Right kidney (tissue), 1 donor: ENCODE data around the gene LTBP3.

ENCODE experiments used
- DNase-seq: peaks from one replicate; pipeline ENCODE4 v3.0.0-alpha.2; 2016

The LTBP3 gene

DNA sequence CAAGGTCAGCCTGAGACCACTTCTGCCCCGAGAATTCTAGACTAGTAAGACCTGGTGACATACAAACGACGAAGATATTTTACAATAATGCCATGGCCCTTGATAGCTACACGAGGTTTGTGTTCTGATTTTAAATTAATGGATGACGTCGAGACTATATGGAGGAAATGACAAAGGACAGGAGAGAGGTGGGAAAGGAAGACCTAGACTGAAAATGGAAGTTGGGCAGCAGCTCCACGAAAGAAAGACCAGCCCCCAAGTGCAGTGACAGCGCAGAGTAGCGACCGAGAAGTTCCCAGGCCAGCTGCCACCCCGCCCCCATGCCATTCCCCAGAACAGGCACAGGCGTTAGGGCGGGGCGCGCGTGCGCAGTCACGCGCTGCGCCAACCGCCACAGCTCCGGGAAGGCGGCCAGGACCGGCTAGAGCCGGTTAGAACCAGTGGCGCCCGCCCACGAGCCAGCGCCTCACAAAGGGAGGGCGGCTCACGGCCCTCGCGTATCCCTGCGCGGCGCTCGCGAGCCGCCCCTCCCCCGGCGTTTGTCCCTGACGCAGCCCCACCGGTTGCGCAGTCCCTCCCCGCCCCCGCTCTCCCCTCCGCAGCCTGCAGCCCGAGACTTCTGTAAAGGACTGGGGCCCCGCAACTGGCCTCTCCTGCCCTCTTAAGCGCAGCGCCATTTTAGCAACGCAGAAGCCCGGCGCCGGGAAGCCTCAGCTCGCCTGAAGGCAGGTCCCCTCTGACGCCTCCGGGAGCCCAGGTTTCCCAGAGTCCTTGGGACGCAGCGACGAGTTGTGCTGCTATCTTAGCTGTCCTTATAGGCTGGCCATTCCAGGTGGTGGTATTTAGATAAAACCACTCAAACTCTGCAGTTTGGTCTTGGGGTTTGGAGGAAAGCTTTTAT is 60.8 kb downstream of the LTBP3 start:
- peak; percentile 97 for DNase-seq

DNA sequence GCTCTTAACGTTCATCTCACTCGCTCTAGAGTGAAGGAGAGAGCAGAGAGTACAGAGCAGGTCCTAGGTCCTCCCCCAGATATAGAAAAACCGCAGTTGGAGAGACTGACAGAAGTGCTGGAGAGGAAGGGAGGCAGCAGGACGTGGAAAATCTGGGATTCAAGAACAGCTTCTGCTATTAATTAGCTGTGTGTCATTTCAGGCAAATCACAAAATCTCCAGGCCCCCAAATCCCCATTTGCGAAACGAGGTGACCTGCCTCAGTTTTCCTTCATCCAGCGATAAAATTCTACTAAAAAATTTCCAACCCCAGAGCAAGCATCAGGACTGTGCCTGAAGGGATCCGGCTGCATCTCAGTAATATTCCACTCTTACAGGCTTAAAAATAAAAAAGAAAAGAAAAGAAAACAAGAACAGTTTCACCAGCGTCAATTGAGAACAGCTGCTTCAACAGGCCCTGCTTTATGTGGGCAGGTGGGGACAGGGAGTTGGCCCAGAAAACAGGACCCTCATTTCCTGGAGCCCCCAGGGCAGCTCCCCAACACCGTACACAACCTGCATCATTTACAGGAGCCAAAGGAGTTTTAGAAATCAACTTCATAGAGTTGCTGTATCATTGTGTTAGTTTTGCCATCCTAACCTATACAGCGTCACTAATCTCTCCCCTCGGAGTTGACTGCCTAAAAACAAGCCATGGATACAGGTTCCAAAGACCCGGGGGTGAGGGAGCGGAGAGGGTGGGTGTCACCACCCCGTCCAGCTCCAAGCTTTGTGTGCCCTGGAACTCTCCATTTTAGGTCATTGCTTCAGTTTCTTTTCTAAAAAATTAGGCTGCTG is 61.6 kb downstream of the LTBP3 start:
- DNase-seq: peak; percentile 66

DNA sequence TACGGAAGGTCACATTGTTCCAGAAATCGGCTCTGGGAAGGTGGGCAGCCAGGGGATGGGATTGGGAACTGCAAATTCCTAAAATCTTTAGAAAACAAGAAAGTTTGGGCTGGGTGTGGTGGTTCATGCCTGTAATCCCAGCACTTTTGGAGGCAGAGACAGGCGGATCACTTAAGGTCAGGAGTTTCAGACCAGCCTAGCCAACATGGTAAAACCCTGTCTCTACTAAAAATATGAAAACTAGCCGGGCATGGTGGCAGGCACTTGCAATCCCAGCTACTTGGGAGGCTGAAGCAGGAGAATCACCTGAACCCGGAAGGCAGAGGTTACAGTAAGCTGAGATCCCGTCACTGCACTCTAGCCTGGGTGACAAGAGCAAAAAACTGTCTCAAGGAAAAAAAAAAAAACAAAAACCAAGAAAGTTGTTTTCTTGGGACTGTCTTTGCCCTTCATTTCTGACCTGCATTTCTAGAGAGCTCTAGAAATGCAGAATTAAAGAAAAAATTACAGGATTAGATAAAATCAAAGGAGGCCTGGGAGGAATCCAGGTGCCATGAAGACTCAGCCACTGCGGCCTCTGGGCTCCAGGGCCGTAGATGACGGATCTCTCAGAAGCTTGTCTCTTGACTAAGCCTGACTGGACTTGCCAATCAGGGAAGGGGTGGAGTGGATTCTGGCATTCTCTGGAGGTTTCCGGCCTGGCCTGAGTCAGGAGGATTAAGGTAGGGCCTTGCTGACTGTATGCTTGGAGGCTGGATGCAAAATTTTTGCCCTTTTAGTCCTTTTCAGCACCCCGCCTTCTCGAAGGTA is 64.6 kb downstream of the LTBP3 start:
- DNase-seq: no peak

DNA sequence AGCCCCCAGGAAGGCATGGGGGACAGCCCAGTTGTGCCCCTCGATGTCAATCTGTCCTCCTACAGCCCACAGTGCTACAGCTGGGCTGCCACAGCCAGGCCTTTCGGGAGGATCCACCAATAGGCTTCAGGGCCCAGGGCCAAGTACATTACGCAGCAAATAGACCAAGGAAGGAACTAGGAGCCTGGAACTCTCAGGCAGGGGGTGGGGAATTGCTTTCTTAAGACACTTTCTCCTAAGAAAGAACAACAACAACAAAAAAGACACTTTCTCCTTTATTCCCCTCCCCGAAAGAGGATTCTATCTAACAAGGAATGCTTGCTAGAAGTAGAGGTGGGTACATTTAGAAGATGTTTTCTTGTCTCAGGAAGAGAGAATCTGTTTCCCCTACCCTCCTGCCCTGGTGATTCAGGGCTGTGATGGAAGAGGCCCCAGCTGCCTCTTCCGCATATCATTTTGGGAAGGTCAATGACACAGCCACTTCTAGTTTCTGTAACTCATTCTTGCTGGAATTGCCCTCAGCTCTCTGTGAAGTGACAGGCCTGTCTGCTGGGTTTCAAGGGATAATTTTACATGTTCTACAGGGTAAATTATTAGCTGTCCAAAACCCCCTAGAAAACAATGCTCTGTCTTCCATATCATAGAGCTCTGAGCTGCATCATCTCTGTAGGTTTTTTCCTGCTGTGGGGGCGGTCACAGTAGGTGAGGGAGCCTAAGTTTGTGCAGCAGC is 65.4 kb downstream of the LTBP3 start:
- peak; percentile 55 for DNase-seq

DNA sequence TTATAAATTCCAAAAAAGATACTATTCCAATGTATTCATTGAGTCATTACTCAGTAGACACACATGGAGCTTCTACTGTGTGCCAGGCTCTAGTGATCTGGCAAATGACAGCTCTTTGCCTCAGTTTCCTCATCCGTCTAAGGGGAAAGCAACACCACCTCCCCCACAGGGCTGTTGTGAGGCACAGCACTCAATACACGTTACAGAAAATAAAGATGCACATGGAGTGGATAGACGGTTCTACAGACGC is 65.8 kb downstream of the LTBP3 start:
- no peak for DNase-seq

DNA sequence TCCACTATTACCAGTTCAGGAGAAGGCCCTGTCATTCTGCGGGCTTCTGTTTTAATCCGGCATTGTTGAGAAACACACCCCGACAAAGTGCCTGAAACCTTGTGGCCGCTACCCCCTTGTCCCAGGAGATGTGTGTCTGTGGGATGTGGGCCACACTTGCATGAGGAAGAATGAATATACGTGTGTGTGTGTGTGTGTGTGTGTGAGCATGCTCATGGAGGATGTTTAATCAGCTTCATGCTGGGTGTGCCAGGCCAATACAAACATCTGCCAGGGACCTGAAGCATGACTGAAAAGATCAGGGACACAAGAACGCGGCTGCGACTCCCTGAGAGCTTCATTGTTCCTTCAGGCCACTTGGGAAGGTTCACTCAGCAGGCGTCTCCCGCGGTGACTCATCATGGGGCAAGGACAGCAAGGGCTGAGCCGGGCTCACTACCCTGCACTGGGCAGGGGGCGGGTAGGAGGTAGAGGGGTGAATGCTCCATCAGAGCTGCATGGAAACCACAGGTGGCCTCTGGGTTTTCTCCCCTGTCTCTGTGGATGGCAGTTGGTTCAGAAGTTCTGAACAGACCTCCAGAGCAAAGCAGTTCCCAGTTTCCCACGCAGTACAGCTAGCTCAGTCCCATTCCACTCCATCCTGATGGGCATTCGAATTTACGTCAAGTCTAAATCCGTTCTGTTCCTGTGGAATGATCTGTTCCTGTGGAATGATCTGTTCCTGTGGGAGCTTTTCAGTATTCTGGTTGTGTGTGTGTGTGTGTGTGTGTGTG is 66.4 kb downstream of the LTBP3 start:
- DNase-seq: peak; percentile 39

DNA sequence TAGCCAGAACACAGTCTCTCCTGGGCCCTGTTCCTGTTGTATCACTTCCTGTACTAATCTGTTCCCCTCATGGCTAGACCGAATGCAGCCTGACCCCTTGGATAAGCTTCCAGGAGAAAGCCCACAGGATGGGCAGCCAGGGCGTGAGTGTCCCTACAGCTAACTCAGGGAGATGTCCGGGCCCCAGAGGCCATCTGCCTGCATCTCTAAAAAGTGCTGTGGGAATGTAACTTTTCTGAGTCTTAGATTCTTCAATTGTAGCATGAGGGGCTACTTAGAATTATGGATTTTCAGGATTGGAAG is 67.0 kb downstream of the LTBP3 start:
- no peak for DNase-seq

DNA sequence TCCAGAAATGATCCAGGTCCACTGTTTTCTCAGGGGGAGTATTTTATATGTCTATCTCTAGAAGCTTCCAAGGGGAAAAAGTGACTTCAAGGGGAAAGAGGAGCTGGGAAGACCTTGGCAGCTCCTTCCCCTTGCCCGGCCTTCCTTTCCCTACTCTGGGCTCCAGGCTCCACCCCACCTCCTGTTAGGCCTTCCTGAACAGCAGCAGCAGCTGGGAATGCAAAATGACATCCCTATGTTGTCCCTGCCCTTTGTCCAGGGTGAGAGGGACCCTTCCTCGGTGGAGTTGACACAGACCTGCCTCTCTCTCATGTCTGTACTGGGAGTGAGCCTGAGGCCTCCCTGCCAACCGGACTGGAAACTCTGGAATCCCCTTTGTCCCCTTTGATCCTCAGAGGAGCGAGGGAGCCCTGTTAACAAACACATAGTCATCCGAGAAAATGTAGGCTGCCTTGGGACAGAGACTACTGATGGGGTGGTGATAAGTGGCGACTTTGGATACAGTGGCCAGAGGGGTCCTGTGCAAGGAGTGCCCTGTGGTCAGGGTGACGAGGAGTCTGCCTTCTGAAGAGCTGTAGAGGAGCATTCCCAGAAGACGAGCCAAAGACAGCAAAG is 68.3 kb downstream of the LTBP3 start:
- peak; percentile 61 for DNase-seq

DNA sequence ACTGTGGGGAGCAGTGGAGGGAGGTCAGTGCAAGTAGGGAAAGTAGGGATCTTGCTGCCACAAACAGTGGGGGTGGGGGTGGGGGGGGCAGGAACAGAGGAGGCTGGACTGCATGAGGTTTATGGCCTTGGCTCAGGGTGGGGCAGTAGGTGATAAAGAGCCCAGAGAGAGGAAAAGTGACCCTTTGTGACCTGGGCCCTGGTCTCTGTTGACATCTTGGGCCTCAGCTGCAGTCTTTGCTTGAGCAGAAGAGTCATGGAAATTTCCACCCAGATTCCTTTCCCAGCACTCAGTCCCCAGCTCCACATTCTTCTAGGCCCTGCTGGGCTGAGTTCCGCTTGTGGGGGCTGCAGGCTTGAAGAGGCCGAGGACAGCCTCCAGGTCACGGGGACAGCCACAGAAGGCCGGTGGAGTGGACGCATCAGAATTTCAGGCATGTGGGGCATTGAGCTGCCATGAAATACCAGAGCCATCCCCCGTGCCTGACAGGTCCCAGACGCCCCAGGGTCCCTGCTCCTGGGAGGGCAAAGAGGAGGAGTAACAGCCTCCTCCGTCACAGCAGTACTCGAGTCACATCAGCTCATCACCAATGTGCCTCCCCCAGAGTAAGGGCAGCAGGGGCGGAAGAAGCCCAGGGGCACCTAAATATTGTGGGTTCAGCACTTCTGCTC is 69.0 kb downstream of the LTBP3 start:
- DNase-seq: peak; percentile 58
